ENCODE data around the gene USP25.
"Not testable (repeated sequence)": the region's sequence is repeated elsewhere in the genome, so short reads cannot be mapped to it uniquely, and the experiment has no call there.

USP25 gene

GRCh38 chr21:15730484-15731242 is 881 bp downstream of the USP25 start:
- DNase-seq (ENCODE audit: low spot score): peak; percentile 13
- no peak for FAIRE-seq

GRCh38 chr21:15731243-15731613 is 1.4 kb downstream of the USP25 start:
- peak; percentile 27 for DNase-seq (ENCODE audit: low spot score)
- FAIRE-seq: no peak

GRCh38 chr21:15732290-15732995 is 2.7 kb downstream of the USP25 start:
- FAIRE-seq: peak; percentile 93
- DNase-seq (ENCODE audit: low spot score): peak; percentile 75

- FAIRE-seq (no peak), DNase-seq (ENCODE audit: low spot score) (no peak)
Observed at GRCh38 chr21:15732996-15733329, 3.2 kb downstream of the USP25 start.

- FAIRE-seq: no peak
- no peak for DNase-seq (ENCODE audit: low spot score)
Observed at GRCh38 chr21:15735409-15735808, 5.6 kb downstream of the USP25 start.

GRCh38 chr21:15735931-15736330 is 6.1 kb downstream of the USP25 start:
- FAIRE-seq; DNase-seq (ENCODE audit: low spot score): not testable (repeated sequence)

GRCh38 chr21:15738779-15739178 is 9.0 kb downstream of the USP25 start:
- not testable (repeated sequence) for FAIRE-seq; DNase-seq (ENCODE audit: low spot score)

- FAIRE-seq (no peak), DNase-seq (ENCODE audit: low spot score) (no peak)
Observed at GRCh38 chr21:15740383-15740782, 10.6 kb downstream of the USP25 start.

GRCh38 chr21:15741510-15741909 is 11.7 kb downstream of the USP25 start:
- FAIRE-seq: no peak
- no peak for DNase-seq (ENCODE audit: low spot score)

GRCh38 chr21:15742052-15742670 is 12.4 kb downstream of the USP25 start:
- peak; percentile 39 for FAIRE-seq
- DNase-seq (ENCODE audit: low spot score): peak; percentile 59

GRCh38 chr21:15742694-15743093 is 12.9 kb downstream of the USP25 start:
- FAIRE-seq (no peak), DNase-seq (ENCODE audit: low spot score) (no peak)

GRCh38 chr21:15743593-15743992 is 13.8 kb downstream of the USP25 start:
- FAIRE-seq: no peak
- DNase-seq (ENCODE audit: low spot score): no peak

GRCh38 chr21:15744926-15745325 is 15.1 kb downstream of the USP25 start:
- no peak for FAIRE-seq
- DNase-seq (ENCODE audit: low spot score): no peak

- no peak for DNase-seq (ENCODE audit: low spot score)
Observed at GRCh38 chr21:15748586-15748985, 18.8 kb downstream of the USP25 start.

GRCh38 chr21:15749082-15749860 is 19.5 kb downstream of the USP25 start:
- peak; percentile 58 for FAIRE-seq
- DNase-seq (ENCODE audit: low spot score): no peak

More at GRCh38 chr21:15748586-15748985, 18.8 kb downstream of the USP25 start:
- no peak for FAIRE-seq

- DNase-seq (ENCODE audit: low spot score) (no peak), FAIRE-seq (no peak)
Observed at GRCh38 chr21:15749861-15750159, 20.0 kb downstream of the USP25 start.

GRCh38 chr21:15751037-15751436 is 21.3 kb downstream of the USP25 start:
- FAIRE-seq (no peak), DNase-seq (ENCODE audit: low spot score) (no peak)

GRCh38 chr21:15751546-15751945 is 21.8 kb downstream of the USP25 start:
- DNase-seq (ENCODE audit: low spot score) (no peak), FAIRE-seq (no peak)

GRCh38 chr21:15752763-15753407 is 23.1 kb downstream of the USP25 start:
- peak; percentile 21 for DNase-seq (ENCODE audit: low spot score)
- FAIRE-seq: no peak

GRCh38 chr21:15753741-15754140 is 24.0 kb downstream of the USP25 start:
- DNase-seq (ENCODE audit: low spot score) (no peak), FAIRE-seq (no peak)

- FAIRE-seq (peak; percentile 97), DNase-seq (ENCODE audit: low spot score) (peak; percentile 92)
Observed at GRCh38 chr21:15754640-15755039, 24.9 kb downstream of the USP25 start.
